Measurements from ENCODE around the gene MAPKAP1.

DNA sequence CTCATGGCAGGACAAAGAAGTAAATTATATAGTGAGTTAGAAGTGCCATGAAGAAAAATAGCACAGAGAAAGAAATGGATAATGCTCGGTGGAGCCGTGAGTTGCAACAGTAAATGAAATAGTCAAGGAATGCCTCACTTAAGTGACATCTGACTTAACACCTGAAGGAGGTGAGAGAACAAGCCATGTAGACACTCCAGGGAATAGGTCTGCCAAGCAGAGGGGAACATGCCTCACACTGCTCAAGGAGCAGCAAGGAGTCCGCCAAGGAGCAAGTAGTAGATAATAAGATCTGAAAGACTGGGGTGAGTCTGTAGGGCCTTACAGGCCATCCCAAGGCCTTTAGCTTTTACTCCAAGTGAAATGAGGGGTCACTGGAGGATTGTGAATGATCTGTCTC is 21.8 kb downstream of the MAPKAP1 start:
- TF ChIP-seq ARNT (IDR thresholded peaks at IDR 0.05) (no peak), ELF4 (IDR thresholded peaks at IDR 0.05) (no peak), SP1 (IDR thresholded peaks at IDR 0.05) (no peak), FOXM1 (IDR thresholded peaks at IDR 0.05; ENCODE audit: borderline replicate concordance) (no peak), BHLHE40 (IDR thresholded peaks at IDR 0.05; ENCODE audit: borderline replicate concordance) (no peak), TARDBP (IDR thresholded peaks at IDR 0.05) (no peak), SUZ12 (IDR thresholded peaks at IDR 0.05) (no peak), FOXA1 (IDR thresholded peaks at IDR 0.05) (no peak), FOXK2 (IDR thresholded peaks at IDR 0.05) (no peak), LEF1 (IDR thresholded peaks at IDR 0.05; ENCODE audit: borderline replicate concordance) (no peak)
- TF ChIP-seq, protein P1, sequence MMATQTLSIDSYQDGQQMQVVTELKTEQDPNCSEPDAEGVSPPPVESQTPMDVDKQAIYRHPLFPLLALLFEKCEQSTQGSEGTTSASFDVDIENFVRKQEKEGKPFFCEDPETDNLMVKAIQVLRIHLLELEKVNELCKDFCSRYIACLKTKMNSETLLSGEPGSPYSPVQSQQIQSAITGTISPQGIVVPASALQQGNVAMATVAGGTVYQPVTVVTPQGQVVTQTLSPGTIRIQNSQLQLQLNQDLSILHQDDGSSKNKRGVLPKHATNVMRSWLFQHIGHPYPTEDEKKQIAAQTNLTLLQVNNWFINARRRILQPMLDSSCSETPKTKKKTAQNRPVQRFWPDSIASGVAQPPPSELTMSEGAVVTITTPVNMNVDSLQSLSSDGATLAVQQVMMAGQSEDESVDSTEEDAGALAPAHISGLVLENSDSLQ (IDR thresholded peaks at IDR 0.05): no peak

All from HEK293T (cell line).